Trophoblast cell (in vitro differentiated cells and primary cell): Measurements from ENCODE around the gene IWS1.

Experiments used
- DNase-seq, 2 donors: peaks; one replicate each; pipeline ENCODE4 v3.0.0-alpha.2; 2016
- H2AFZ ChIP-seq: 2 replicates; pipeline ENCODE4 v1.6.1; 2013; ENCODE audit warnings: low read length, moderate library complexity, mild to moderate bottlenecking; ENCODE audit not compliant: insufficient read depth, poor library complexity
- H2AK5ac ChIP-seq: 2 replicates; pipeline ENCODE4 v1.6.1; 2013; ENCODE audit warnings: mild to moderate bottlenecking, low read length
- H2BK120ac ChIP-seq: 2 replicates; pipeline ENCODE4 v1.6.1; 2013; ENCODE audit warnings: low read length, mild to moderate bottlenecking, moderate library complexity; ENCODE audit not compliant: insufficient read depth, poor library complexity
- H2BK12ac ChIP-seq: 2 replicates; pipeline ENCODE4 v1.6.1; 2013; ENCODE audit warnings: mild to moderate bottlenecking, low read length, moderate library complexity
- H2BK5ac ChIP-seq: 2 replicates; pipeline ENCODE4 v1.6.1; 2013; ENCODE audit warnings: low read length, low read depth, moderate library complexity, mild to moderate bottlenecking; ENCODE audit not compliant: poor library complexity
- H3K14ac ChIP-seq: 2 replicates; pipeline ENCODE4 v1.6.1; 2013; ENCODE audit warnings: mild to moderate bottlenecking, low read length
- H3K18ac ChIP-seq: 2 replicates; pipeline ENCODE4 v1.6.1; 2013; ENCODE audit warnings: mild to moderate bottlenecking, low read length
- H3K23ac ChIP-seq: 2 replicates; pipeline ENCODE4 v1.6.1; 2013; ENCODE audit warnings: low read length
- H3K27ac ChIP-seq: 2 replicates; pipeline ENCODE4 v1.5.1; 2013; ENCODE audit warnings: low read depth, mild to moderate bottlenecking, inconsistent platforms, low read length, moderate library complexity
- H3K27me3 ChIP-seq: 2 replicates; pipeline ENCODE4 v1.6.1; 2013; ENCODE audit warnings: inconsistent platforms, mild to moderate bottlenecking, low read length, moderate library complexity; ENCODE audit not compliant: insufficient read depth
- H3K36me3 ChIP-seq, 2 experiments: 1 replicate in 1 of 2; 2 replicates in 1 of 2; pipeline ENCODE4 v1.6.1; 2013; ENCODE audit warnings: low read length in 2 of 2, mild to moderate bottlenecking in 2 of 2, moderate library complexity in 1 of 2; ENCODE audit not compliant: insufficient read depth in 2 of 2, control insufficient read depth in 1 of 2
- H3K4ac ChIP-seq: 2 replicates; pipeline ENCODE4 v1.6.1; 2013; ENCODE audit warnings: low read depth, mild to moderate bottlenecking, low read length, moderate library complexity
- H3K4me1 ChIP-seq, 2 experiments: 1 replicate in 1 of 2; 2 replicates in 1 of 2; pipeline ENCODE4 v1.6.1; 2013; ENCODE audit warnings: low read length in 2 of 2, mild to moderate bottlenecking in 2 of 2, moderate library complexity in 1 of 2; ENCODE audit not compliant: insufficient read depth in 2 of 2, control insufficient read depth in 1 of 2
- H3K4me2 ChIP-seq: 2 replicates; pipeline ENCODE4 v1.6.1; 2013; ENCODE audit warnings: inconsistent platforms, mild to moderate bottlenecking, low read length, moderate library complexity
- H3K4me3 ChIP-seq: 2 replicates; pipeline ENCODE4 v1.5.1; 2013; ENCODE audit warnings: mild to moderate bottlenecking, low read depth, low read length, inconsistent platforms
- H3K79me1 ChIP-seq: one replicate; pipeline ENCODE4 v1.6.1; 2013; ENCODE audit warnings: low read length
- H3K79me2 ChIP-seq: 2 replicates; pipeline ENCODE4 v1.6.1; 2013; ENCODE audit warnings: low read length, mild to moderate bottlenecking; ENCODE audit not compliant: control insufficient read depth, insufficient read depth, poor library complexity
- H3K9ac ChIP-seq: 2 replicates; pipeline ENCODE4 v1.6.1; 2013; ENCODE audit warnings: mild to moderate bottlenecking, low read length
- H3K9me3 ChIP-seq: 2 replicates; pipeline ENCODE4 v1.6.1; 2013; ENCODE audit warnings: low read depth, mild to moderate bottlenecking, control low read depth, inconsistent platforms, low read length; ENCODE audit not compliant: insufficient read depth
- H4K12ac ChIP-seq: 2 replicates; pipeline ENCODE4 v1.6.1; 2013; ENCODE audit warnings: low read depth, mild to moderate bottlenecking, low read length, moderate library complexity
- H4K8ac ChIP-seq: 2 replicates; pipeline ENCODE4 v1.6.1; 2013; ENCODE audit warnings: low read depth, mild to moderate bottlenecking, low read length, moderate library complexity
- H4K91ac ChIP-seq: one replicate; pipeline ENCODE4 v1.6.1; 2013; ENCODE audit warnings: low read depth, mild to moderate bottlenecking, low read length, moderate library complexity
- WGBS: extraction: QIAGEN DNeasy Blood & Tissue Kit; methylation state at CpG from one replicate; pipeline ENCODE4 v1.1.7; 2013; ENCODE audit warnings: missing lambda C conversion rate; ENCODE audit not compliant: insufficient read length, insufficient coverage; ENCODE audit errors: extremely low coverage; 5-methylcytosine and 5-hydroxymethylcytosine counted together

Gene IWS1

DNA sequence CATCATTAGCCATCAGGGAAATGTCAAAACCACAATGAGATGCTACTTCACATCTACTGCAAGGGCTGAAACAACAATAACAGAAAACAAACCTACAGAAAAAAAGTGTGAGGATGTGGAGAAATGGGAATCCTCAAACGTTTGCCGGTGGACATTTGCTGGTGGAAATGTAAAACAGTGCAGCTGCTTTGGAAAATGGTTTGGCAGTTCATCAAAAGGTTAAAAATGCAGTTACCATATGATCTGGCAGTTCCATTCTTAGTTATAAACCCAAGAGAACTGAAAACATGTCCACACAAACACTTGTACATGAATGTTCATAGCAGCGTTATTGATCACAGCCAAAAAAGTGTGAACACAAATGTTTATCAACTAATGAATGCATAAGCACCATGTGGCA, 63.8 kb downstream of the IWS1 start:
- Histone ChIP-seq H3K27ac (no peak overlapping the region), H4K91ac (no peak overlapping the region), H3K79me2 (no peaks in the 10 kb centered on the region), H2AFZ (no peak overlapping the region), H3K79me1 (no peaks in the 10 kb centered on the region), H3K27me3 (no peaks in the 10 kb centered on the region), H3K4me3 (no peak overlapping the region), H2AK5ac (no peak overlapping the region), H3K36me3 (peaks cover 2 to 3% of the 10 kb centered on the region in 2 experiments), H4K8ac (no peak overlapping the region), H3K4me2 (no peak overlapping the region), H3K4me1 (no peaks in the 10 kb centered on the region), H3K18ac (no peak overlapping the region), H3K23ac (no peak overlapping the region), H3K14ac (no peak overlapping the region), H3K9me3 (no peaks in the 10 kb centered on the region), H4K12ac (no peak overlapping the region), H2BK5ac (no peak overlapping the region), H2BK12ac (no peak overlapping the region), H2BK120ac (no peak overlapping the region), H3K4ac (no peak overlapping the region), H3K9ac (no peak overlapping the region)
- WGBS, result no CpG with 5 or more reads among the region's 3 CpGs
- no peak for DNase-seq

DNA sequence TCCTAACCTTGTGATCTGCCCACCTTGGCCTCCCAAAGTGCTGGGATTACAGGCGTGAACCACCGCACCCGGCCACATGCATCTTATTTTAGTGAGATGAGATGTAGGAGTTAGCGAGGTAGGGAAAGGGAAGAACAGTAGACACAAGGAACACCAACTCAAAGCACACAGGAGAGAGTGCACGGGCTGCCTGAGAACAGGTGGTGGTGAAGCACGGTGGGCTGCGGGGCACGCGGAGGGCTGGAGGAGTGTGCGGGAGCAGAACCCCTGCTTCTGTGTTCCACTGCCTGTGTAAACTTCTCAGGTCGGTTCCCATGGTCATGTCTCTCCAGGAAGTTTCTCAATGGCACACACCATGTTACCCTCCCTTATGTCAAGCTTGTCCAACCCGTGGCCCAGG, 69.3 kb downstream of the IWS1 start:
- no CpG with 5 or more reads among the region's 12 CpGs for WGBS
- no peaks in the 10 kb centered on the region for H3K79me2 ChIP-seq

DNA sequence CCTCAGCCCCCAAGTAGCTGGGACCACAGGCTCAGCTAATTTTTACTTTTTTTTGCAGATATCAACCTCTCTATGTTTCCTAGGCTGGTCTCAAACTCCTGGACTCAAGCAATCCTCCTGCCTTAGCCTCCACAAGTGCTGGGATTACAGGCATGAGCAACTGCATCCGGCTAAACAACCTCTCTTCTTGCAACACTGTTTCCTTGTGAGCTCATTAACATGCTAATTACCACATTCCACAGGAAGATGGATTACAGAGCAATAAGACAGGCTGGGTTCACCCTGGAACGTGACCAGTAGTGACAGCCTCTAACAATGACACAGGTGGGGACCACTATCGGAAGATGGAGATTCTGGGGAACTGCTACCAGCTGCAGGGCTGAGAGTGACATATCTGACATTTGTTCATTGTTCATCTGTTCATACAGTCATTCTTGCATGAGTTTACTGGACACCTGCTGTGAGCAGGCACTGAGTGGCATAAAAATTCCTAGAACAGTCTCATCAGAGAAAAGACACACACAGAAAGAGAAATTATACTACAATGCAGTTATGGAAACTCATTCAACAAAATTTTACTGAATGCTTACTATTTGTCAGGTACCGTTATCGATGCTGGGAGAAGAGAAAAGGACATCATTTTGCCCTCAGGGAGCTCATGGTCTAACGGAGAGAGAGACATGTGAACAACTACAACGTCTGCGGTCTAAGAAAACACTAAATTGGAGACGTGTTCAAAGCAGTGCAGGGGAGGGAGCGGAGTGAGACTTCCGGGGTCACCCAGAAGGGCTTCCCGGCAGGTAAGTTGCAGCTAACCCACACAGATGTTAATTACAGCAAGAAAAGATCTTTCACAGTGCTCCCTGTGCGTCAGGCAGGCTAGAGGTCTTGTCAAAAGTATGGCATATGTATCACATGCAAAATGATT, 70.5 kb downstream of the IWS1 start:
- Histone ChIP-seq H2BK5ac (no peak overlapping the region), H4K91ac (no peak overlapping the region), H3K18ac (no peak overlapping the region), H3K79me2 (no peaks in the 10 kb centered on the region), H3K9me3 (no peaks in the 10 kb centered on the region), H4K8ac (no peak overlapping the region), H3K4me2 (no peak overlapping the region), H3K14ac (no peak overlapping the region), H2BK12ac (no peak overlapping the region), H4K12ac (no peak overlapping the region), H3K4me3 (no peak overlapping the region), H3K36me3 (no peaks in the 10 kb centered on the region), H2AFZ (no peak overlapping the region), H2BK120ac (no peak overlapping the region), H3K4me1 (no peaks in the 10 kb centered on the region), H3K27ac (no peak overlapping the region), H2AK5ac (no peak overlapping the region), H3K23ac (no peak overlapping the region), H3K9ac (peak overlapping the region; percentile 39), H3K4ac (no peak overlapping the region), H3K27me3 (no peaks in the 10 kb centered on the region), H3K79me1 (no peaks in the 10 kb centered on the region)
- no CpG with 5 or more reads among the region's 13 CpGs for whole genome bisulfite sequencing
- DNase-seq, result peak in 1 of 2 donors; percentile 11

More for the DNA sequence above, 69.3 kb downstream of the IWS1 start:
- H3K14ac ChIP-seq, result no peak overlapping the region
- no peak overlapping the region for H3K18ac ChIP-seq
- H3K9ac ChIP-seq, result no peak overlapping the region
- H2BK5ac ChIP-seq, result no peak overlapping the region
- H2AK5ac ChIP-seq, result no peak overlapping the region
- no peaks in the 10 kb centered on the region for H3K4me1 ChIP-seq
- H4K91ac ChIP-seq, result no peak overlapping the region
- no peaks in the 10 kb centered on the region for H3K79me1 ChIP-seq
- H3K23ac ChIP-seq, result no peak overlapping the region
- no peaks in the 10 kb centered on the region for H3K36me3 ChIP-seq
- DNase-seq, result no peak
- H4K8ac ChIP-seq, result no peak overlapping the region
- no peak overlapping the region for H3K27ac ChIP-seq
- H3K4me2 ChIP-seq, result no peak overlapping the region
- H3K9me3 ChIP-seq, result no peaks in the 10 kb centered on the region
- H4K12ac ChIP-seq, result no peak overlapping the region
- H3K4ac ChIP-seq, result no peak overlapping the region
- no peak overlapping the region for H2BK120ac ChIP-seq
- H2AFZ ChIP-seq, result no peak overlapping the region
- no peak overlapping the region for H2BK12ac ChIP-seq
- no peaks in the 10 kb centered on the region for H3K27me3 ChIP-seq
- no peak overlapping the region for H3K4me3 ChIP-seq

DNA sequence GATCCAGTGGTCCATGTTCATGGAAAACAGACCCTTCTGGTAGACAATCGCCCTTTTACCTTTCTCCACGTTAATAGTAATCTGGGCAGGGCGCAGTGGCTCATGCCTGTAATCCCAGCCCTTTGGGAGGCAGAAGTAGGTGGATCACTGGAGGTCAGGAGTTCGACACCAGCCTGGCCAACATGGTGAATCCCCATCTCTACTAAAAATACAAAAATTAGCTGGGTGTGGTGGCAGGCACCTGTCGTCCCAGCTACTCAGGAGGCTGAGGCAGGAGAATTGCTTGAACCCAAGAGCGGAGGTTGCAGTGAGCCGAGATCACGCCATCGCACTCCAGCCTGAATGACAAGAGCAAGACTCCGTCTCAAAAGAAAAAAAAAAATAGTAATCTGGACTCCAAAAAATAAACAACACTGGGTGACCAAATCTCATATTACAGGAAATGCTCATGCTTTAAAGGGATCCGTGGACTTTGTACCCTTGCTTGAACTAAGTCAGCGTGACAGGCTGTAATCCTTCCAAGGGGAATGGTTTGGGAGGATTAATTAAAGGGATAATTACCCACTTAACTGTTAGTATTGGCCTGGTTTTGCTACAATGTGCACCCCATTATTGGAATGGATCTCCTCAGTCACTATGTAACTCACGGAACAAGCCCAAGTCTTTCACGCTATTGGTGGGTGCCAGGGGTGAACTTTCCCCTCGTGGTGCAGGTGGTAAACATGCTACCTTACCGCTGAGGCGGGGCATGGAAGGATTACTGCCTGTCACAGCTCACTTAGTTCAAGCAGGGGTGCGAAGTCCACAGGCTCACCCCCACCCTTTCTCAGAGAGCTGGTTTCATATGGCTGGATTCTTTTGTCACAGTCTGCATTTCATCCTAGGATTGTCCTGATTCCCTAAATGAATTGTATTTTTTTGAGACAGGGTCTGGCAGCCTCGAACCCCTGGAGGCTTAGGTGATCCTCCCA, 71.4 kb downstream of the IWS1 start:
- Histone ChIP-seq H4K12ac (no peak overlapping the region), H3K36me3 (no peaks in the 10 kb centered on the region), H4K8ac (no peak overlapping the region), H3K18ac (no peak overlapping the region), H3K27ac (no peak overlapping the region), H3K4me1 (no peaks in the 10 kb centered on the region), H2BK12ac (no peak overlapping the region), H3K9me3 (no peaks in the 10 kb centered on the region), H2BK5ac (no peak overlapping the region), H3K4me3 (no peak overlapping the region), H2AK5ac (no peak overlapping the region), H3K14ac (no peak overlapping the region), H3K79me1 (no peaks in the 10 kb centered on the region), H3K27me3 (no peaks in the 10 kb centered on the region), H3K9ac (no peak overlapping the region), H3K4me2 (no peak overlapping the region), H4K91ac (no peak overlapping the region), H3K23ac (no peak overlapping the region), H2AFZ (no peak overlapping the region), H3K79me2 (no peaks in the 10 kb centered on the region), H2BK120ac (no peak overlapping the region), H3K4ac (no peak overlapping the region)
- no peak for DNase-seq
- no CpG with 5 or more reads among the region's 19 CpGs for WGBS
